K562 (cell line): ENCODE results near the gene RABGAP1. TPM values are rescaled to one million over a fixed set of nuclear protein-coding genes. Genes with fewer than 3 reads are reported as not detected.

ENCODE experiments used
- ATAC-seq: fragments of 200-7000 bp; cut with Tn5 transposase; 3 replicates; pipeline ENCODE4 v1.9.1; 2020; ENCODE audit warnings: moderate library complexity
- BruUV-seq: library from RNA; stranded (reverse); fragments of 400-500 nt; replicated peaks from 2 replicates; lab custom pipeline; 2021; lab: Mats Ljungman, UMichigan
- CTCF ChIA-PET: fragments of 300-600 bp; formaldehyde crosslinking; extraction: SDS; loops from one replicate; lab custom pipeline; 2021; ENCODE audit warnings: low intra/inter-chr PET ratio; lab: Yijun Ruan, JAX
- POLR2A ChIA-PET: fragments of 300-600, 350-650 bp; sonication (Branson Sonifier 250); formaldehyde crosslinking; extraction: SDS; loops from one replicate; lab custom pipeline; 2021; ENCODE audit warnings: antibody characterized with exemption, inconsistent platforms; lab: Yijun Ruan, JAX
- DNase-seq, 4 experiments: peaks; one replicate each; pipeline versions ENCODE4 v3.0.0 to v3.0.0-alpha.2; 2011 to 2018; ENCODE audit warnings: low spot score in 3 of 4, mixed read lengths in 3 of 4; ENCODE audit errors: extremely low read depth in 1 of 4
- FAIRE-seq: peaks from 2 replicates; lab custom pipeline; 2011; peaks lifted over from hg19 to GRCh38; lab: Jason Lieb, UNC
- H2AFZ ChIP-seq: 2 replicates; pipeline ENCODE4 v1.6.0; 2011; ENCODE audit warnings: low read depth, low read length, control low read depth, inconsistent platforms
- H3K27ac ChIP-seq: fragments of 200-600 bp; 3 replicates; pipeline ENCODE4 v1.8.0; 2011; ENCODE audit warnings: low read depth, mild to moderate bottlenecking, control low read depth, inconsistent platforms, low read length, moderate library complexity, mixed read lengths; ENCODE audit errors: extremely low read depth
- H3K27me3 ChIP-seq, 2 experiments: fragments of 300-600 bp in 1 of 2; 2 replicates in 1 of 2; 3 replicates in 1 of 2; pipeline versions ENCODE4 v1.6.0 to v1.8.0; 2011; ENCODE audit warnings: inconsistent platforms in 2 of 2, low read length in 2 of 2, mild to moderate bottlenecking in 1 of 2, mixed read lengths in 1 of 2, moderate library complexity in 1 of 2; ENCODE audit not compliant: control insufficient read depth in 2 of 2, insufficient read depth in 2 of 2
- H3K36me3 ChIP-seq: fragments of 300-600 bp; 3 replicates; pipeline ENCODE4 v1.8.0; 2011; ENCODE audit warnings: mild to moderate bottlenecking, low read length, inconsistent platforms; ENCODE audit not compliant: control insufficient read depth, insufficient read depth
- H3K4me1 ChIP-seq, 2 experiments: fragments of 200-600 bp in 1 of 2; replicated peaks in 1 of 2; 2 replicates in 1 of 2; 3 replicates in 1 of 2; pipeline versions ENCODE4 v1.5.1 to v1.8.0; 2011; ENCODE audit warnings: inconsistent platforms in 2 of 2, low read length in 2 of 2, mild to moderate bottlenecking in 1 of 2, mixed read lengths in 1 of 2, moderate library complexity in 1 of 2; ENCODE audit not compliant: control insufficient read depth in 2 of 2, insufficient read depth in 2 of 2
- H3K4me2 ChIP-seq: 2 replicates; pipeline ENCODE4 v1.6.1; 2011; ENCODE audit warnings: low read length, control low read depth, inconsistent platforms, mixed read lengths; ENCODE audit not compliant: insufficient read depth
- H3K4me3 ChIP-seq: fragments of 200-600 bp; sonication (generic), shearing (Covaris generic); 2 replicates; pipeline ENCODE4 v1.5.1; 2016; ENCODE audit warnings: control low read depth, inconsistent platforms
- H3K79me2 ChIP-seq: fragments of 200-600 bp; 3 replicates; pipeline ENCODE4 v1.8.0; 2011; ENCODE audit warnings: low read length, inconsistent platforms; ENCODE audit not compliant: control insufficient read depth, insufficient read depth
- H3K9ac ChIP-seq, 2 experiments: 2 replicates each; pipeline versions ENCODE4 v1.6.0 to v1.6.1; 2011; ENCODE audit warnings: low read depth in 2 of 2, low read length in 2 of 2, control low read depth in 1 of 2, inconsistent platforms in 1 of 2, mild to moderate bottlenecking in 1 of 2, mixed read lengths in 1 of 2; ENCODE audit not compliant: insufficient read depth in 1 of 2
- H3K9me1 ChIP-seq: one replicate; pipeline ENCODE4 v1.6.0; 2011; ENCODE audit warnings: inconsistent platforms, mild to moderate bottlenecking, low read length, moderate library complexity; ENCODE audit not compliant: control insufficient read depth, insufficient read depth
- H3K9me3 ChIP-seq: replicated peaks from 2 replicates; pipeline ENCODE4 v1.5.1; 2011; ENCODE audit warnings: low read depth, low read length, inconsistent platforms; ENCODE audit not compliant: control insufficient read depth, insufficient read depth
- H4K20me1 ChIP-seq: replicated peaks from 2 replicates; pipeline ENCODE4 v1.6.1; 2011; ENCODE audit warnings: low read length, inconsistent platforms, mixed read lengths; ENCODE audit not compliant: control insufficient read depth, insufficient read depth
- CSDE1 ChIP-seq, 2 experiments: fragments of 450-650 bp; IDR thresholded peaks; 2 replicates each; pipeline ENCODE4 v1.6.1; 2016; ENCODE audit warnings: mild to moderate bottlenecking in 1 of 2
- ETS2 ChIP-seq: IDR thresholded peaks from 2 replicates; pipeline ENCODE4 v1.6.1; 2016; ENCODE audit warnings: borderline replicate concordance, missing genetic modification characterization, mild to moderate bottlenecking, moderate library complexity, missing compliant biosample characterization; ENCODE audit not compliant: poor library complexity, severe bottlenecking
- FOXO4 ChIP-seq: fragments of 450-650 bp; formaldehyde crosslinking; IDR thresholded peaks from 2 replicates; pipeline ENCODE4 v1.4.0; 2020; ENCODE audit warnings: mild to moderate bottlenecking, moderate library complexity
- IFI16 ChIP-seq: fragments of 250-450 bp; sonication (Bioruptor Pico); IDR thresholded peaks from 2 replicates; pipeline ENCODE4 v2.1.2; 2022; ENCODE audit warnings: mild to moderate bottlenecking, inconsistent platforms
- MCM5 ChIP-seq: fragments of 450-650 bp; IDR thresholded peaks from 2 replicates; pipeline ENCODE4 v1.6.1; 2016; ENCODE audit warnings: low read depth
- MECOM ChIP-seq: fragments of 250-450 bp; sonication (Bioruptor Pico); IDR thresholded peaks from 2 replicates; pipeline ENCODE4 v1.8.0; 2022; ENCODE audit warnings: inconsistent platforms
- NCOA1 ChIP-seq: fragments of 450-650 bp; IDR thresholded peaks from 2 replicates; pipeline ENCODE4 v1.6.1; 2016; ENCODE audit warnings: low read depth
- POLR2AphosphoS5 ChIP-seq: IDR thresholded peaks from 2 replicates; pipeline ENCODE4 v1.6.1; 2011; ENCODE audit warnings: mild to moderate bottlenecking, low read depth, low read length, moderate library complexity; ENCODE audit not compliant: control insufficient read depth, insufficient read depth
- POLR2H ChIP-seq: IDR thresholded peaks from 2 replicates; pipeline ENCODE4 v1.6.1; 2016; ENCODE audit warnings: missing genetic modification characterization, low read depth, mild to moderate bottlenecking, control low read depth, missing compliant biosample characterization, moderate library complexity
- YBX1 ChIP-seq: fragments of 450-650 bp; IDR thresholded peaks from 2 replicates; pipeline ENCODE4 v1.7.1; 2016; ENCODE audit warnings: mild to moderate bottlenecking
- ZNF740 ChIP-seq, 3 experiments: fragments of 200-800 bp in 1 of 3; sonication (Bioruptor generic) in 1 of 3; sonication (generic) in 1 of 3; formaldehyde crosslinking in 1 of 3; IDR thresholded peaks; 2 replicates each; pipeline versions ENCODE4 v1.6.1 to v1.8.0; 2016 to 2022; ENCODE audit warnings: mild to moderate bottlenecking in 2 of 3, missing compliant biosample characterization in 2 of 3, missing genetic modification characterization in 2 of 3, missing genetic modification reagents in 1 of 3
- in situ Hi-C: fragments of 300-500 bp; cut with MboI; formaldehyde crosslinking; loops from 4 replicates; pipeline ENCODE4 v1.15.0; 2018; ENCODE audit warnings: inconsistent platforms, mixed read lengths
- intact Hi-C: fragments of 100-400 bp; cut with micrococcal nuclease; formaldehyde crosslinking; loops from 2 replicates; pipeline ENCODE4 v1.14.2; 2022
- polyA plus RNA-seq, 8 experiments: library from polyadenylated mRNA; depleted of rRNA in 4 of 8; stranded (reverse) in 5 of 8; unstranded in 3 of 8; fragments of >200 nt; fragmentation: Nextera tagmentation in 2 of 8; fragmentation: Illumina TruSeq in 1 of 8; extraction: Ambion mirVana in 2 of 8; extraction: Trizol in 1 of 8; gene quantifications; 2 replicates each; pipeline versions ENCODE4 v1.2.1 to v1.2.3, GENCODE V29; 2011 to 2014; ENCODE audit warnings: inconsistent platforms in 1 of 8, missing spikeins in 1 of 8
- total RNA-seq, 7 experiments: library from RNA; depleted of rRNA in 6 of 7; stranded (reverse); fragments of >200 nt in 6 of 7; fragmentation: Illumina TruSeq in 2 of 7; extraction: Trizol in 2 of 7; gene quantifications; 2 replicates each; pipeline versions ENCODE4 v1.2.1 to v1.2.3, GENCODE V29; 2011 to 2021; ENCODE audit warnings: low replicate concordance in 1 of 7
- TF ChIP-seq, protein P1 (sequence below): fragments of 250-450 bp; sonication (Bioruptor Pico); IDR thresholded peaks from 2 replicates; pipeline ENCODE4 v1.4.0; 2020; ENCODE audit warnings: mild to moderate bottlenecking, moderate library complexity
- TF ChIP-seq, protein P2 (sequence below), 2 experiments: IDR thresholded peaks; 2 replicates each; pipeline ENCODE4 v1.6.1; 2012; ENCODE audit warnings: improper control_type of control experiment in 2 of 2, low read depth in 2 of 2, low read length in 2 of 2, borderline replicate concordance in 1 of 2

RABGAP1 gene
- total and polyA plus RNA-seq, 9 of the 15 experiments (the other 6 are each of a cell fraction or from before 2014, with no cell fraction given) = 1.5 to 22.7 (median 13.1) TPM

GRCh38 chr9:122951056-122951455 lies 10.2 kb downstream of the RABGAP1 start (continued):
- TF ChIP-seq, protein P1, sequence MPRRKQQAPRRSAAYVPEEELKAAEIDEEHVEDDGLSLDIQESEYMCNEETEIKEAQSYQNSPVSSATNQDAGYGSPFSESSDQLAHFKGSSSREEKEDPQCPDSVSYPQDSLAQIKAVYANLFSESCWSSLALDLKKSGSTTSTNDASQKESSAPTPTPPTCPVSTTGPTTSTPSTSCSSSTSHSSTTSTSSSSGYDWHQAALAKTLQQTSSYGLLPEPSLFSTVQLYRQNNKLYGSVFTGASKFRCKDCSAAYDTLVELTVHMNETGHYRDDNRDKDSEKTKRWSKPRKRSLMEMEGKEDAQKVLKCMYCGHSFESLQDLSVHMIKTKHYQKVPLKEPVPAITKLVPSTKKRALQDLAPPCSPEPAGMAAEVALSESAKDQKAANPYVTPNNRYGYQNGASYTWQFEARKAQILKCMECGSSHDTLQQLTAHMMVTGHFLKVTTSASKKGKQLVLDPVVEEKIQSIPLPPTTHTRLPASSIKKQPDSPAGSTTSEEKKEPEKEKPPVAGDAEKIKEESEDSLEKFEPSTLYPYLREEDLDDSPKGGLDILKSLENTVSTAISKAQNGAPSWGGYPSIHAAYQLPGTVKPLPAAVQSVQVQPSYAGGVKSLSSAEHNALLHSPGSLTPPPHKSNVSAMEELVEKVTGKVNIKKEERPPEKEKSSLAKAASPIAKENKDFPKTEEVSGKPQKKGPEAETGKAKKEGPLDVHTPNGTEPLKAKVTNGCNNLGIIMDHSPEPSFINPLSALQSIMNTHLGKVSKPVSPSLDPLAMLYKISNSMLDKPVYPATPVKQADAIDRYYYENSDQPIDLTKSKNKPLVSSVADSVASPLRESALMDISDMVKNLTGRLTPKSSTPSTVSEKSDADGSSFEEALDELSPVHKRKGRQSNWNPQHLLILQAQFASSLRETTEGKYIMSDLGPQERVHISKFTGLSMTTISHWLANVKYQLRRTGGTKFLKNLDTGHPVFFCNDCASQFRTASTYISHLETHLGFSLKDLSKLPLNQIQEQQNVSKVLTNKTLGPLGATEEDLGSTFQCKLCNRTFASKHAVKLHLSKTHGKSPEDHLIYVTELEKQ = no peak
- TF ChIP-seq YBX1 (no peak), IFI16 (no peak)

- no peak overlapping the region for H3K4me2 ChIP-seq
- no peaks in the 10 kb centered on the region for H3K4me1 ChIP-seq
- H3K27me3 ChIP-seq = no peaks in the 10 kb centered on the region
- CTCF ChIA-PET = interaction anchor here (0.6 kb wide), 1 partner anchor 56 kb away, joined by 4 read pairs; no protein-coding TSS in a partner anchor
- DNase-seq (no peak), ATAC-seq (no peak), FAIRE-seq (no peak)
- H3K4me3 ChIP-seq = no peak overlapping the region
- no peak overlapping the region for H3K27ac ChIP-seq
- POLR2A ChIA-PET = interaction anchor here (1.0 kb wide), 1 partner anchor 8 kb away, joined by 3 read pairs; no protein-coding TSS in a partner anchor
- peaks cover 18% of the 10 kb centered on the region for H3K79me2 ChIP-seq
- intact Hi-C loops (no loop called here), in situ Hi-C loops (no loop called here)
- BruUV-seq = no TSS peak
- no peak overlapping the region for H2AFZ ChIP-seq
- H3K9ac ChIP-seq = no peak overlapping the region
- H3K36me3 ChIP-seq = no peaks in the 10 kb centered on the region
- H3K9me1 ChIP-seq = no peaks in the 10 kb centered on the region
- no peaks in the 10 kb centered on the region for H3K9me3 ChIP-seq
- no peaks in the 10 kb centered on the region for H4K20me1 ChIP-seq
- TF ChIP-seq, protein P2, sequence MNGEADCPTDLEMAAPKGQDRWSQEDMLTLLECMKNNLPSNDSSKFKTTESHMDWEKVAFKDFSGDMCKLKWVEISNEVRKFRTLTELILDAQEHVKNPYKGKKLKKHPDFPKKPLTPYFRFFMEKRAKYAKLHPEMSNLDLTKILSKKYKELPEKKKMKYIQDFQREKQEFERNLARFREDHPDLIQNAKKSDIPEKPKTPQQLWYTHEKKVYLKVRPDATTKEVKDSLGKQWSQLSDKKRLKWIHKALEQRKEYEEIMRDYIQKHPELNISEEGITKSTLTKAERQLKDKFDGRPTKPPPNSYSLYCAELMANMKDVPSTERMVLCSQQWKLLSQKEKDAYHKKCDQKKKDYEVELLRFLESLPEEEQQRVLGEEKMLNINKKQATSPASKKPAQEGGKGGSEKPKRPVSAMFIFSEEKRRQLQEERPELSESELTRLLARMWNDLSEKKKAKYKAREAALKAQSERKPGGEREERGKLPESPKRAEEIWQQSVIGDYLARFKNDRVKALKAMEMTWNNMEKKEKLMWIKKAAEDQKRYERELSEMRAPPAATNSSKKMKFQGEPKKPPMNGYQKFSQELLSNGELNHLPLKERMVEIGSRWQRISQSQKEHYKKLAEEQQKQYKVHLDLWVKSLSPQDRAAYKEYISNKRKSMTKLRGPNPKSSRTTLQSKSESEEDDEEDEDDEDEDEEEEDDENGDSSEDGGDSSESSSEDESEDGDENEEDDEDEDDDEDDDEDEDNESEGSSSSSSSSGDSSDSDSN (IDR thresholded peaks at IDR 0.05; ENCODE audit: borderline replicate concordance in 1 of 2, low read depth in 2 of 2, low read length in 2 of 2) = no peak
- TF ChIP-seq MCM5 = no peak
- no peak for TF ChIP-seq ETS2 (tag)
- no peak for TF ChIP-seq MECOM
- no peak for TF ChIP-seq NCOA1
- no peak for TF ChIP-seq CSDE1 (IDR thresholded peaks at IDR 0.05)
- no peak for TF ChIP-seq ZNF740 (CRISPR knock-in tag; IDR thresholded peaks at IDR 0.05)
- TF ChIP-seq ZNF740 (tag; IDR thresholded peaks at IDR 0.05) = no peak
- TF ChIP-seq POLR2AphosphoS5 = no peak
- TF ChIP-seq POLR2H (tag) = no peak
- no peak for TF ChIP-seq FOXO4 (CRISPR knock-in tag)
Measured at GRCh38 chr9:122954253-122954691, 13.5 kb downstream of the RABGAP1 start.
